Neural crest cell (in vitro differentiated cells): ENCODE results near the gene CYP2C18. TPM values are rescaled to one million over a fixed set of nuclear protein-coding genes. Genes with fewer than 3 reads are reported as not detected.

ENCODE experiments used
- DNase-seq: peaks from one replicate; pipeline ENCODE4 v3.0.0; 2021; ENCODE audit warnings: low read depth, mixed read lengths, low spot score
- H3K27ac Mint-ChIP-seq: one replicate; pipeline ENCODE4 v1.8.0; 2021; ENCODE audit warnings: mild to moderate bottlenecking, mixed read lengths; ENCODE audit not compliant: unreplicated experiment
- H3K27me3 Mint-ChIP-seq: 2 replicates; pipeline ENCODE4 v1.8.0; 2021; ENCODE audit warnings: low read depth, mild to moderate bottlenecking, mixed read lengths
- H3K36me3 Mint-ChIP-seq: 2 replicates; pipeline ENCODE4 v1.8.0; 2021; ENCODE audit warnings: low read depth, mild to moderate bottlenecking, mixed read lengths
- H3K4me1 Mint-ChIP-seq: 2 replicates; pipeline ENCODE4 v1.8.0; 2021; ENCODE audit warnings: mixed read lengths
- H3K4me3 Mint-ChIP-seq: one replicate; pipeline ENCODE4 v1.8.0; 2021; ENCODE audit warnings: mild to moderate bottlenecking, mixed read lengths
- H3K9me3 Mint-ChIP-seq: 2 replicates; pipeline ENCODE4 v1.8.0; 2021; ENCODE audit warnings: mixed read lengths
- CTCF ChIP-seq: fragments of 200-600 bp; sonication (generic); conservative IDR thresholded peaks from 2 replicates; pipeline ENCODE4 v1.5.0; 2021; ENCODE audit warnings: antibody characterized with exemption, mild to moderate bottlenecking
- total RNA-seq: library from RNA; stranded (reverse); gene quantifications from 2 replicates; pipeline ENCODE4 v1.2.1, GENCODE V29; 2021

The CYP2C18 gene
- total RNA-seq, 1 donor from 2014 or later: not detected

- no peak for DNase-seq
- peaks cover 3% of the 10 kb centered on the region for H3K9me3 Mint-ChIP-seq
- H3K36me3 Mint-ChIP-seq: no peaks in the 10 kb centered on the region
- H3K4me3 Mint-ChIP-seq: no peak overlapping the region
- peaks cover 2% of the 10 kb centered on the region for H3K27me3 Mint-ChIP-seq
- H3K27ac Mint-ChIP-seq: no peak overlapping the region
- no peak for TF ChIP-seq CTCF
- no peaks in the 10 kb centered on the region for H3K4me1 Mint-ChIP-seq
Measured at GRCh38 chr10:94710578-94710977, 27.0 kb downstream of the CYP2C18 start.

GRCh38 chr10:94725871-94726270, 42.3 kb downstream of the CYP2C18 start:
- H3K27ac Mint-ChIP-seq: no peak overlapping the region
- no peak for DNase-seq
- H3K9me3 Mint-ChIP-seq: no peaks in the 10 kb centered on the region
- no peak overlapping the region for H3K4me3 Mint-ChIP-seq
- TF ChIP-seq CTCF: no peak
- no peaks in the 10 kb centered on the region for H3K4me1 Mint-ChIP-seq
- H3K27me3 Mint-ChIP-seq: peaks cover 9% of the 10 kb centered on the region
- no peaks in the 10 kb centered on the region for H3K36me3 Mint-ChIP-seq

GRCh38 chr10:94735197-94735596, 51.7 kb downstream of the CYP2C18 start:
- Mint-ChIP-seq H3K9me3 (no peaks in the 10 kb centered on the region), H3K36me3 (no peaks in the 10 kb centered on the region), H3K4me1 (no peaks in the 10 kb centered on the region), H3K4me3 (no peak overlapping the region), H3K27ac (no peak overlapping the region), H3K27me3 (no peaks in the 10 kb centered on the region)
- no peak for DNase-seq
- no peak for TF ChIP-seq CTCF

GRCh38 chr10:94738588-94738987, 55.1 kb downstream of the CYP2C18 start:
- Mint-ChIP-seq H3K4me3 (no peak overlapping the region), H3K36me3 (no peaks in the 10 kb centered on the region), H3K4me1 (no peaks in the 10 kb centered on the region), H3K27me3 (no peaks in the 10 kb centered on the region), H3K27ac (no peak overlapping the region), H3K9me3 (peaks cover 18% of the 10 kb centered on the region)
- no peak for DNase-seq
- TF ChIP-seq CTCF: no peak

- Mint-ChIP-seq H3K4me3 (no peak overlapping the region), H3K9me3 (peaks cover 17% of the 10 kb centered on the region), H3K36me3 (no peaks in the 10 kb centered on the region), H3K27me3 (peaks cover 7% of the 10 kb centered on the region), H3K4me1 (no peaks in the 10 kb centered on the region), H3K27ac (no peak overlapping the region)
- no peak for TF ChIP-seq CTCF
- no peak for DNase-seq
Measured at GRCh38 chr10:94747137-94747536, 63.6 kb downstream of the CYP2C18 start.

- no peak overlapping the region for H3K27ac Mint-ChIP-seq
- no peak for TF ChIP-seq CTCF
- H3K4me3 Mint-ChIP-seq: no peak overlapping the region
- H3K9me3 Mint-ChIP-seq: peaks cover 12% of the 10 kb centered on the region
- no peaks in the 10 kb centered on the region for H3K36me3 Mint-ChIP-seq
- DNase-seq: no peak
- H3K4me1 Mint-ChIP-seq: no peaks in the 10 kb centered on the region
- H3K27me3 Mint-ChIP-seq: peaks cover 7% of the 10 kb centered on the region
Measured at GRCh38 chr10:94747838-94748237, 64.3 kb downstream of the CYP2C18 start.
